Occipital lobe (tissue), 2 donors: Measurements from ENCODE around the gene HDLBP. TPM values are rescaled to one million over a fixed set of nuclear protein-coding genes. Genes with fewer than 3 reads are reported as not detected.

Source experiments
- DNase-seq: peaks from one replicate; lab custom pipeline; 2025; lab: John Stamatoyannopoulos, UW
- total RNA-seq: library from RNA; depleted of rRNA; stranded (reverse); fragments of >200 nt; gene quantifications from one replicate; pipeline ENCODE4 v1.2.3, GENCODE V29; 2014

Gene HDLBP, protein sequence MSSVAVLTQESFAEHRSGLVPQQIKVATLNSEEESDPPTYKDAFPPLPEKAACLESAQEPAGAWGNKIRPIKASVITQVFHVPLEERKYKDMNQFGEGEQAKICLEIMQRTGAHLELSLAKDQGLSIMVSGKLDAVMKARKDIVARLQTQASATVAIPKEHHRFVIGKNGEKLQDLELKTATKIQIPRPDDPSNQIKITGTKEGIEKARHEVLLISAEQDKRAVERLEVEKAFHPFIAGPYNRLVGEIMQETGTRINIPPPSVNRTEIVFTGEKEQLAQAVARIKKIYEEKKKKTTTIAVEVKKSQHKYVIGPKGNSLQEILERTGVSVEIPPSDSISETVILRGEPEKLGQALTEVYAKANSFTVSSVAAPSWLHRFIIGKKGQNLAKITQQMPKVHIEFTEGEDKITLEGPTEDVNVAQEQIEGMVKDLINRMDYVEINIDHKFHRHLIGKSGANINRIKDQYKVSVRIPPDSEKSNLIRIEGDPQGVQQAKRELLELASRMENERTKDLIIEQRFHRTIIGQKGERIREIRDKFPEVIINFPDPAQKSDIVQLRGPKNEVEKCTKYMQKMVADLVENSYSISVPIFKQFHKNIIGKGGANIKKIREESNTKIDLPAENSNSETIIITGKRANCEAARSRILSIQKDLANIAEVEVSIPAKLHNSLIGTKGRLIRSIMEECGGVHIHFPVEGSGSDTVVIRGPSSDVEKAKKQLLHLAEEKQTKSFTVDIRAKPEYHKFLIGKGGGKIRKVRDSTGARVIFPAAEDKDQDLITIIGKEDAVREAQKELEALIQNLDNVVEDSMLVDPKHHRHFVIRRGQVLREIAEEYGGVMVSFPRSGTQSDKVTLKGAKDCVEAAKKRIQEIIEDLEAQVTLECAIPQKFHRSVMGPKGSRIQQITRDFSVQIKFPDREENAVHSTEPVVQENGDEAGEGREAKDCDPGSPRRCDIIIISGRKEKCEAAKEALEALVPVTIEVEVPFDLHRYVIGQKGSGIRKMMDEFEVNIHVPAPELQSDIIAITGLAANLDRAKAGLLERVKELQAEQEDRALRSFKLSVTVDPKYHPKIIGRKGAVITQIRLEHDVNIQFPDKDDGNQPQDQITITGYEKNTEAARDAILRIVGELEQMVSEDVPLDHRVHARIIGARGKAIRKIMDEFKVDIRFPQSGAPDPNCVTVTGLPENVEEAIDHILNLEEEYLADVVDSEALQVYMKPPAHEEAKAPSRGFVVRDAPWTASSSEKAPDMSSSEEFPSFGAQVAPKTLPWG (N-terminal part only)
- 138 TPM for total RNA-seq

DNA sequence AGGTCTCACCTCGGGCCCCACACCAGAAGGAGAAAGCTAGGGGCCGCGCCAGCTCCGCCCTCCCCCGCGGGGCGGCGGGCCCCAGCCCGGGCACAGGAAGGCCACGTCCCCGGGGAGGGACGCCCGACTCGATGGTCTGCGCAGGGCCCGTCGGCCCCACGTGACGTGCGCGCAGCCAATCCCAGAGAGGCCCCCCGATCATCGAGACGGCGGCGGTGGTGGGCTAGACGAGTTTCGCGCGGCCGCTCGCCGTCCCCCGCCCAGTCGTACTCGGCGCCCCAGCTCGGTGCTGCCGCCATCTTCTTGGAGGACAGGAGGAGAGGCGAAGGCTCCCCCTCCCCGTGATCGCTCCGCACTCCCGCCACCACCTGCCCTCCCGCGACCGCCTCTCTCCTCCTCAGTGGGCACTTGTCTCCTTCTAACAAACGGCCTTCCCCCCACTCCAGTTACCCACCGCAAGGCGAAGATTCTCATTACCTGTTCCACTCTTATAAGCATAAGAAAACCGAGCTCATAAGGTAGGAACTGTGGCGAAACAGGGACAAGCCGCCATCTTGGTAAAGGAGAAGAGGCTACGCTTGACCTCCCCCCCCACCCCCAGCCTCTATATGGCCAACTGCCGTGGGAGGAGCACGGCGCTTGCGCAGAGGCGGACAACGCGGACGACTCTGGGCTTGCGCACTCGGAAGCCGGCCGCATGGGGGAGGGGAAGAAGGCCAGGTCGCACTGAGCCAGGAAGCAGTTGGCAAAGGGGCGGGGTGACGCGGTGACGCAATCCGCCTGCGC lies at the start of gene HDLBP:
Gene HDLBP (minus strand): TSS at position 580 of the 786 bp plus-strand sequence. CDS start 48,803 bp downstream, outside the sequence.
- peak; percentile 96 for DNase-seq

DNA sequence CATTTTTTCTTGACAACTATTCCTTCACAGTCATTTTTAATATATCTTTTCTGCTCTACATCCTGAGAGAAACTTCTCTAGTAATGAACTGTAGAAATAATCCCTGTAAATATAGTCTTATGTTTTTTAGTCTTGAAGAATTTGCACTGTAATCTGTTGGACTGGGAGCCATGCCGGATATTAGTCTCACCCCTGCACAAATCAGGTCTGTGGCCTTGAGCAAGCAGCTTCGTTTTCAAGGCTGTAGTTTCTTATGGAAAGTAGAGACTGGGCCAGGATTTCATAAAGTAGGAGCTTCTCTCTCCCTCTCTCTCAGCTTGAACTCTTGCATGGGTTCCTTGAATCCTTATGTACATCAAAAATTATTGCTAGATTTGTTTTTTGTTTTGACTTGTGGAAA lies 49.3 kb upstream of the HDLBP start:
- DNase-seq, result no peak

DNA sequence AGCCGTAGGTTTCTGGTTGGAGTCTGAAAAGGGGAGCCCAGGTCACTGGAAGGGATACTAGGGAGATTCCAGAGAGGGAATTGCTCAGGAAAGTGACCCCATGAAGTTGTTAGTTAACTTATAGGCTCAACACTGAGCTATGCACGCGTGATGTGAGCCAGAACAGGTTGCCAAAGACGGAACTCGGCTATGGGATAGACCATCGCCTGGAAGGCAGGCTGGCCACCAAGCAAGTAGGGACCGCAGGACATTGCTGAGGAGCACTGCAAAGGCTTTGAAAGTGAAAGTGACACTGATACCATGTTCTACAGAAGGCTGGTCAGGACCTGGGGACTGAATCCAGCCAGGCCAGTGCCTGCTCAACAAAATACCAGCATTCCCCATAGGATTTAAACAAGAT lies 48.0 kb upstream of the HDLBP start:
- no peak for DNase-seq

DNA sequence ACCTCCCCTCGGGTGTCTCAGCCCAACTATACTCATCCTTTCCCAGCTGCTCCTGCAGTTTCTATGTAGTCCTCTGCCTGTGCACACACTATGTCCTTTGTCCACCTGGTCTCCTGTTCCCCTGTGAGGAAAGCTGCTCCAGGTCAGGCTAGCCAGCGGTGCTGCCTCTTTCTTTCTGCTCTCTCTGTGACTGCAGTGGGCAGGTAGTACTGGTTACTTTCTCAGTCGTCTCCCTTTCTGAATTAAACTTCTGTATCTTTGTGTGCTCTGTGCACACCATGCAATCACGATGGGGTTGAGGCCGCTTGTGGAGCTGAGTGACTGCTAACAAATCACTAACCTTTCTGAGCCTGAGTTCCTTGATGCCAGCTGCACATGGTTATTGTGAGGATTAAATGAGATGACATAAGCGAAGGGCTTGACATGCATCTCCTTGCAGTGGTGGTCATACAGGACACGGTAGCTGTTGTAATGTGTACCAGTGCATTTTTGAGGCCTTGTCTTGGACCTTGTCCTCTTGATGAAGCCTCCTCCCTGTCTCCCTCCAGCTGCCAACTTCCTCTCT lies 44.1 kb upstream of the HDLBP start:
- no peak for DNase-seq

DNA sequence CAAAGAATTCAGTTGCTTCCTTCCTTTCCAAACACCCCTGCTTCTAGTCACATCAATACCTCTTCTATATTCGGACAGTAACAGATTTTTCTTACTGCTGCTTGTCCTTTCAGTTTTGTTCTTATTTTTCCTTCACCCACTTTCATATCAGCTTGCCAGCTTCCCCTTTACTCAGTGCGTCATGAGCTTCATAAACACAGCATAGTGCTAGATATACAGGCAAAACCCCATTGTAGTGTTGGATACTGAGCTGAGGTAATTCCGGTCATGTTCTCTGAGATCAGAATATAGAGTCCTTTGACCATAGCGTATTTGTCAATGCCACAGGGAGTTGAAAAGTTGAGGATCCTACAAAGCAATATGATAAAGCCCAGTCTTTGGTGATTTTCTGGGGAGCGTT lies 43.0 kb upstream of the HDLBP start:
- DNase-seq, result no peak

DNA sequence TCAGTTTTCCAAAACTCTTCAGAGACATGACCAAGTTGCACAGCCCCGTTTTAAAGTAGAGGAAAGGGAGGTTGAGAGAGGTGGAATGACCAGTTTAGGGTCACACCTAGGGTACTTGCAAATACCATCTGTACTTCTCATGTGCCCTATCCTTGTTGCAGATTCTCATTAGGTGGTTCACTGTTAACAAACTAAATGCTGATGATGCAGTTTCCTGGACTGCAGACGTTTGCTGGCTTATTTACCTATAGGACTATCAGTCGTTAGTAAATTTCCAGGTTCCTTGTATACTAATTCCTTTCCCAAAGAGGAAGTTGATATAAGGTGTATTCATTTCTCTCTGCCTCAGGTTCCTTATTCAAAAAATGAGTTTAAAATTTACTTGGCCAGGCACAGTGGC lies 42.1 kb upstream of the HDLBP start:
- DNase-seq, result no peak

DNA sequence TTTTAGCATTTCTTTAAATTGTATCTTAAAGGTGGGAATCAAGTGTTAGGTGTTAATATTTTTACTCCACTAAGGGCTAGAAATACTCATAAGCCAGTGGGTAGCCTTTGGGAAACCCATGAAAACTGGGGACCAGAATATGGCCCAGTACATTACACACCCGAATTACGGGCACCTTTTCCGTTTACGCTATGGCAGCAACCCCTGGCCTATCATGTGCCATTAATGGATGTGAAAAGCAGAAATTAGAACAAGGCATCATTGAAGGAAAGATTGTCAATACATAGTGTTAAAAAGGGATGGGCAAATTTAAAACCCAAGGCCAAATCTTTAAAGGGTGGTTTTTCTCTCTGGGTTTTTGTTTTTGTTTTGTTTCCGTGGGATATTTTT lies 41.4 kb upstream of the HDLBP start:
- no peak for DNase-seq

DNA sequence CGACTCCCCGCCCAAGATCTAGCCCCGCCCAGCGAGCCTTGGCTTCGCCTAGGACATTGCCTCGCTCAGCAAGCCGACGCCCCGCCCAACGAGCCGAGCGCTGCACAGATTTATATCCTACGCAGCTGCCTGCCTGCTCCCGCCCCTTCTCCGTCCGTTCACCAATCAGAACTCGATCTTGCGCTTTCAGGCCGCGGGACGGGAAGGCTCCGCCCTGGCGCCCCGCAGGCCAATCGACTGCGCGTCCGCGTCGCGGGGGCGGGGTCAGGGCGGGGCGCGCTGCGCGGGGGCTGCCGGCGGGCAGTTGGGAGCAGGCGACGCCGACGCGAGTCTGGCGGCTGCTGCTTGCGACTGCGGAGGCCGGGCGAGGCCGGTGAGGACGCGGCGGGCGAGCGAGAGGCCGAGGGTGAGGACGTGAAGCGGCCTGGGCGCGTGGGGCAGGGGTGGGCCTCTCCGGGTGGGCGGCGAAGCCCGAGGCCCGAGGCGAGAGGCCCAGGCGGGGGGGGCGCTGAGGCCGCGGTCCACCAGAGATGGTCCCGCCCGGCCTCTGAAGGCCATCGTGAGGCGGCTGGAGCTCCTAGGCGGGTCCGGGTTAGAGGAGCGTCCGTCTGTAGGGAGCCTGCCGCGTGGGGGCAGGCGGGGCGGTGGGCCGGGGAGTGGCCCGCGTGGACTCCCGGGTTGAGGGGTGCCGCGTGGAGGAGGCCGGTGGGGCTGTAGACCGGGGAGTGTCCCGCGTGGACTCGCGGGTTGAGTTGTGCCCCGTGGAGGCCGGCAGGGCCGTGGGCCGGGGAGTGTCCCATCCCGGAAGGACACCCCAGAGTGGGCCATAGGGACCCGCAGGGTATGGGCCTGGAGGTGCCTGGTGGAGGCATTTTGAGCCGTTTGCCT lies 40.8 kb upstream of the HDLBP start, which contains the start of gene FARP2:
Gene FARP2 (plus strand): TSS at position 303 of the 888 bp plus-strand sequence. CDS start 16,823 bp downstream, outside the sequence.
- peak; percentile 99 for DNase-seq

DNA sequence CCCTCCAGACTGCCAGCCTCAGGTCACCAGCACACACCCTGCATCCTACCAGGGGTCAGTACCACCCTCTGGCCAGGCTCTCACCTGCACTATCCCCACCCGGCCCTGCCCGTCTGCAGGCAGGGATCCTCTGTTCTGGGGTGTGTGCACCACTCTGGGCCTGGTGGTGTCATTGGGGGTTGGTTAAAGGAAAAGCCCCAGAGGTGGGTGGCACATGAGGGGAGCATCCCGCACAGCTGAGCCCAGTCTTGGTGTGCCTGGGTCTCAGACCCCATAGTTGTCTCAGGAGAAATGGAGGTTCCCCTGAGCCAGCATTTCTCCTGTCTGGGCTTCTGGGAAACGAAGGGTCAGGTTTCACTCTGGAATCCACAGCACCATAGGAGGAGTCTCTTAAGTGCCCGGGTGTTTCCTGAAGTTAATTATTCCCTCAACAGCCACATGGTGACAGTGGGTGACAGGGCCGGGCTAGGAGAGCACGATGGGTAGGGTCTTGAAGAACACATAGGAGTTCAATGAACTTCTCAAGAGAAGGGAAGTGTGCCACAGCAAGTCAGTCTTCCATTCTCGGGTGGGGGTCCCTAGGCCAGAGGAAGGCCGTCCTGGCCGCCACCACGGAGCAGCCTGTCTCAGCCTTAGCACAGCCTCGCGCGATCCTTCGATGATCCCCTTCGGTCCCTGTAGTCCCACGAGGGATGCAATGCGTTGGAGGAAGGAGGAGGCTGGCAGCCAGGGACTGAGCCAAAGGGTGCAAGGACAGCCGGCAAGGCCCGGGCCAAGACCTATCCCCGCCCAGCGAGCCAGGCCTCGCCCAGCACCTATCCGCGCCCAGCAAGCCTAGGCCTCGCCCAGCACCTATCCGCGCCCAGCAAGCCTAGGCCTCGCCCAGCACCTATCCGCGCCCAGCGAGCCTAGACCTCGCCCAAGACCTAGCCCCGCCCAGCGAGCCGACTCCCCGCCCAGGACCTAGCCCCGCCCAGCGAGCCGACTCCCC lies 39.5 kb upstream of the HDLBP start:
- DNase-seq, result peak; percentile 14

DNA sequence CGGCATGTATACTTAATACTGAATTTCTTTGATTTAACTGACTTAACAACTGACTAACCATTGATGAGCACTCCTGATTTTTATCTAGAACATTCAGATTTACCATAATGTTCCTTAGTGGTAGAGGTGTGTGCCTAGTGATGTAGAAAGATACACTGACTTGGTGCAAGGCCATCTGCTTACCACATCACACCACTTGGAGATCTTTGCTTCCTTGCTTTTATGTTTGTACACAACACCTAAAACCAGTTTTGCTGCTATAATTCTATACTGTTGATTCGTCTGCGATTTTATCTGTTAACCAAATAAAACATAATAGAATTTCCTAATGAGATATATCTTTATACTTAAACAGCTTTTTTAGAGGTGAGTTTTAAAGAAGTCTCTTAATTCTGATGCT lies 36.8 kb upstream of the HDLBP start:
- DNase-seq, result no peak

DNA sequence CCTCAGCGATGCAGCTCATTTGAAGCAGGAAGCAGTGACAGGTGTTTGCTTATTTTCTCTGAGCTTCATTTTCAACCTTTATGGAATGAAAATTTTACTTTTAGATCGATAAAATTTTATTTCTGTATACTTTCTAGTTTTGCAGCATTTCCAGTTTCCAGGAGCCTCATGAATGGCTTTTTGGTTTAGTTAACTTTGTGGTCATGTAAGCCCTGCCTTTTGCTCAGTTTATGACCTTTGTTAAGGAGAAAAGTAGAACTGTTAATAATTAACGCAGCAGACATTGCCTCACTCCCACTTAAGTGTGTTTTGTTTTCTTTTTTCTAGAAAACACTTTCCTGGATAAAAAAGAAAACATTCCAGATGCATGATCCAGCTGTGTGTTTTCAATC lies 36.2 kb upstream of the HDLBP start:
- DNase-seq, result no peak

DNA sequence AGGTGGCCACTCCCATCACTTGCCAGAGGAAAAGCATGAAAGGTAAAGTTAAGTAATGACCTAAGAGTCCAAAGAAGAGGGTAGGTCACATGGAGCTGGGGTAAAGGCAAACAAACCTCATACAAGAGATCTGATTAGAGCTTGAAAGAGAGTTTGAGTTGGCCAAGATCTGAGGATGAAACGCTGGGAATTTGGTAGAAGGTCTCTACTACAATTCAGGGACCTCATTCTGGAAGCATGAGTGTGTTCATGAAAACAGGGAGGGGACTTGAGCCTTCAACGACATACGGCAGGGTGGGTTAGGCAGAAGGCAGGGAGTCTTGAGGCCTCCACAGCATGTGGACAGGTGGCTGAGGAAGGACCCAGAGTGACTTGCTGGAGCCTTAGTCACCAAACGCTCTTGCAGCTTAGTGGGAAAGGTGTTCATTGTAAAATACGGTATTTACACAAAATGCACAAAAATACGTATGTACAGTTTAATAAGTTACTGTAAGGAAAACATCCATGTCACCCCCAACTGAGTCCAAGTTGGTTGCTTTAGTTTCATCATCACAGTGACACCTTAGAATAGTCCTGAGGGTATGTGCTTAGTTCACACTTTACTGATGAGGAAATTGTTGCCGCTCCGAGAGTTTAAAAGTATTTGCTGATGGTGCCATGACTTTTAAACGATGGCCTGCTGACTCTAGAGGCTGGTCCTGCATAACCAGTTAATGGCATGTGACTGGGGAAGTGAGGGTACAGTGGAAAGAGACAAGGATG lies 35.6 kb upstream of the HDLBP start:
- no peak for DNase-seq

DNA sequence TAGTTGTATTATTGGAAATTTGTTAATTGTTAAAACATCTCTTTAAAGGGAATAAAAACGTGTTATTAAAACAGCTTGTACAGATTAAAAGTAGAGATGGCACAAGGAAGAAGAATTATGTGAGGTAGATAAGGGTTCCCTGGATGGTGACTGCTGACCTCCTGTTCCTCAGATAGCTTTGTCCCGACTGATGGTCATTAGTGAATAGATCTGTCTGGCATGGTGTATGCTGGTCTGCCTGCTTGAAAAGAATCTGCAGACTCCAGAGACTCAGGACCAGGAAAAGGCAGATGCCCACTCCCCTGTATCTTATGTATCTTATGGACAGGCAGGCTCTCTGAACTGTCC lies 35.0 kb upstream of the HDLBP start:
- DNase-seq, result no peak

DNA sequence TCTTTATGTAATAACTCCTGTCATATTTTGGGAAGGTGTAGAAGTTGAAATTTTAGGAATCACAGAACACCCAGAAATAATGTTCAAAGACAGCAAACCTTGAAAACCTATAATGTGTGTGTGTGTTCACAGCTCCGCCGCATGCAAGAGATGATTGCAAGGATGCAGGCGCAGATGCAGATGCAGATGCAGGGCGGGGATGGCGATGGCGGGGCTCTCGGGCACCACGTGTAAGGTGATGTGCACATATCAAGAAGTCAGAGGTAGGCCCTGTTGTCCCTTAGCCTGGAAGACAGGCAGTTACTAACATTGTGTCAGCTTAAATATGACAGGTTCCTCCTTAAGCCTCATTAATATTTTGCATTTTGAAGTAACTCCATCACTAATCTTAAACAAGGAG lies 34.5 kb upstream of the HDLBP start:
- DNase-seq, result no peak

DNA sequence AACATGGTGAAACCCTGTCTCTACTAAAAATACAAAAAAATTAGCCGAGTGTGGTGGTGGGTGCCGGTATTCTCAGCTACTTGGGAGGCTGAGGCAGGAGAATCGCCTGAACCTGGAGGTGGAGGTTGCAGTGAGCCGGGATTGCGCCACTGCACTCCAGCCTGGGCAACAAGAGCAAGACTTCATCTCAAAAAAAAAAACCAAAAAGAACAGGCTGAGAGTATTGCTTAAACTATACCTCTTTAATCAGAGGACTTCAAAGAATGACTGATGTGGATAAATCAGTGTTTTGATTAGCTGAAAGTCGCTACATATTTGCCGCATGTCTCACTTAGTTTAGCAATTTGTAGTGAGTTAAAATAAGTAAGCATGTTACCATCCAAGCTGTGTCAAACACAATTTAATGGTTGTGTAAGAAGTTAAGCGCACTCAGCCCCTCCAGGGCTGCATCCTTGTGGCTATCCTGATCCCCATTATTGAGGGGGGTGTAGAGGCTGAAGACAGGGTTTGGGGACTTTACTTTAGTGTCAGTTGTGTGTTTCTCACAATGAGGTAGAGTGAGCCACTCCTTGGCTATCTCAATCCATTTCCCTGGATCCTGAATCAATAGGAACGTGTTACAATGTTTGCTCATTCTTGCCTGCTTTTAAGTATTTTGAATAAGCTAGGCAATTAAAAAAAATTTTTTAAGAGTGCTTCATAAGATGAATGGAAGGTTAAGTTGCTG lies 29.6 kb upstream of the HDLBP start:
- DNase-seq, result no peak

DNA sequence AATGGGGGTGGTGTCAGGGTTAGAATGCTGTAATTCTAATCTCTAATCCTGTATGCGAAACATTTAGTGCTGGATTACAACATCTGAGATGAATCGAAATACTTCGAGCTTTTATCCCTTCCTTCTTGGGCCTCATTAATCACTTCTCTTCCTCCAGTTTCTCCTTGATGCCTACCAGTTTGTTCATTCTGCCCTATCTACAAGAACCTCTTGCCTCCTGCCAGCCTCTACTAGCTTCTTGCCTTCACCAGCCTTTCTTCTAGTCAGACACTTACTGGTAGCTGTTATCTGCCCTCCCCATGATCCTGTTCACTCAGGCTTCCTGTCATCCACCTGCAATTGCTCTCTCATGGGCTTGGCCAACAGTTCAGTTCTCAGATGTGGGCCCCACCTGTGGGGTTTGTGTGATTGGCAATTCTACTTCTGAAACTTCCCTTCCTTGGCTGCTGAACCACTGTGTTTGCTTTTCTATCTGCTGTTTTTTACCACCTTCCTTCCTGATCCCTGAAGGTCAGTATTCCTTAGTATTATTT lies 25.2 kb upstream of the HDLBP start:
- no peak for DNase-seq
